ENCODE data around the gene PRCD.

Gene PRCD

GRCh38 chr17:76540381-76541300 lies 797 bp downstream of the PRCD start:
- peak; percentile 100 for FAIRE-seq

GRCh38 chr17:76541739-76542454 lies 2.1 kb downstream of the PRCD start:
- DNase-seq (ENCODE audit: low spot score) (no peak), FAIRE-seq (peak; percentile 56)

More at GRCh38 chr17:76540381-76541300, 797 bp downstream of the PRCD start:
- DNase-seq (ENCODE audit: low spot score): peak; percentile 99

GRCh38 chr17:76542566-76542971 lies 2.7 kb downstream of the PRCD start:
- FAIRE-seq (no peak), DNase-seq (ENCODE audit: low spot score) (no peak)

GRCh38 chr17:76542984-76543383 lies 3.1 kb downstream of the PRCD start:
- FAIRE-seq (no peak), DNase-seq (ENCODE audit: low spot score) (no peak)

- DNase-seq (ENCODE audit: low spot score): no peak
- FAIRE-seq: no peak
Measured at GRCh38 chr17:76543482-76543825, 3.6 kb downstream of the PRCD start.

GRCh38 chr17:76543826-76544545 lies 4.1 kb downstream of the PRCD start:
- no peak for DNase-seq (ENCODE audit: low spot score)

GRCh38 chr17:76544546-76545365 lies 4.9 kb downstream of the PRCD start:
- FAIRE-seq: no peak
- no peak for DNase-seq (ENCODE audit: low spot score)

More at GRCh38 chr17:76543826-76544545, 4.1 kb downstream of the PRCD start:
- FAIRE-seq: no peak

GRCh38 chr17:76545918-76546555 lies 6.2 kb downstream of the PRCD start:
- no peak for FAIRE-seq
- DNase-seq (ENCODE audit: low spot score): no peak

GRCh38 chr17:76546556-76547182 lies 6.8 kb downstream of the PRCD start:
- DNase-seq (ENCODE audit: low spot score) (no peak), FAIRE-seq (no peak)

GRCh38 chr17:76547183-76547641 lies 7.4 kb downstream of the PRCD start:
- DNase-seq (ENCODE audit: low spot score) (peak; percentile 67), FAIRE-seq (no peak)

GRCh38 chr17:76547642-76548202 lies 7.9 kb downstream of the PRCD start:
- DNase-seq (ENCODE audit: low spot score) (no peak), FAIRE-seq (peak; percentile 98)

GRCh38 chr17:76548378-76549214 lies 8.8 kb downstream of the PRCD start:
- FAIRE-seq (no peak), DNase-seq (ENCODE audit: low spot score) (no peak)

- DNase-seq (ENCODE audit: low spot score) (no peak), FAIRE-seq (no peak)
Measured at GRCh38 chr17:76549215-76549518, 9.3 kb downstream of the PRCD start.

- no peak for FAIRE-seq
- DNase-seq (ENCODE audit: low spot score): no peak
Measured at GRCh38 chr17:76549539-76549938, 9.7 kb downstream of the PRCD start.

- FAIRE-seq (no peak), DNase-seq (ENCODE audit: low spot score) (no peak)
Measured at GRCh38 chr17:76550712-76551615, 11.1 kb downstream of the PRCD start.

GRCh38 chr17:76551685-76552084 lies 11.8 kb downstream of the PRCD start:
- FAIRE-seq (no peak), DNase-seq (ENCODE audit: low spot score) (no peak)

GRCh38 chr17:76553178-76553908 lies 13.5 kb downstream of the PRCD start:
- DNase-seq (ENCODE audit: low spot score) (no peak), FAIRE-seq (no peak)
